COLO829 (cell line): ENCODE data around the gene POMGNT1.

ENCODE experiments used
- DNase-seq: peaks from one replicate; pipeline ENCODE4 v3.0.0; 2012; ENCODE audit warnings: low spot score

Gene POMGNT1

GRCh38 chr1:46210561-46210960 lies 12.3 kb upstream of the POMGNT1 start:
- DNase-seq = no peak

GRCh38 chr1:46206399-46206798 lies 8.2 kb upstream of the POMGNT1 start:
- no peak for DNase-seq

GRCh38 chr1:46205791-46206190 lies 7.6 kb upstream of the POMGNT1 start:
- peak; percentile 70 for DNase-seq

- DNase-seq = no peak
Measured at GRCh38 chr1:46205141-46205540, 6.9 kb upstream of the POMGNT1 start.

GRCh38 chr1:46204406-46204742 lies 6.1 kb upstream of the POMGNT1 start:
- DNase-seq = no peak

- DNase-seq = no peak
Measured at GRCh38 chr1:46203738-46204405, 5.6 kb upstream of the POMGNT1 start.

GRCh38 chr1:46199233-46199749 lies 1.1 kb upstream of the POMGNT1 start:
- DNase-seq = no peak

GRCh38 chr1:46197560-46197963 lies 672 bp downstream of the POMGNT1 start:
- no peak for DNase-seq

- DNase-seq = no peak
Measured at GRCh38 chr1:46196609-46197008, 1.6 kb downstream of the POMGNT1 start.

- DNase-seq = no peak
Measured at GRCh38 chr1:46194641-46195193, 3.5 kb downstream of the POMGNT1 start.

GRCh38 chr1:46193984-46194570 lies 4.2 kb downstream of the POMGNT1 start:
- no peak for DNase-seq

GRCh38 chr1:46193285-46193684 lies 4.9 kb downstream of the POMGNT1 start:
- DNase-seq = no peak

GRCh38 chr1:46192171-46192570 lies 6.1 kb downstream of the POMGNT1 start:
- no peak for DNase-seq

- DNase-seq = no peak
Measured at GRCh38 chr1:46191033-46191701, 7.1 kb downstream of the POMGNT1 start.

- DNase-seq = no peak
Measured at GRCh38 chr1:46190539-46190938, 7.7 kb downstream of the POMGNT1 start.

GRCh38 chr1:46188295-46189030 lies 9.8 kb downstream of the POMGNT1 start:
- DNase-seq = no peak

GRCh38 chr1:46187106-46187869 lies 10.9 kb downstream of the POMGNT1 start:
- DNase-seq = no peak

- no peak for DNase-seq
Measured at GRCh38 chr1:46186076-46186475, 12.2 kb downstream of the POMGNT1 start.

GRCh38 chr1:46184920-46185658 lies 13.1 kb downstream of the POMGNT1 start:
- no peak for DNase-seq

GRCh38 chr1:46183926-46184557 lies 14.2 kb downstream of the POMGNT1 start:
- DNase-seq = no peak
